Upper lobe of left lung (tissue), 6 donors: ENCODE data around the gene PREP. TPM values are rescaled to one million over a fixed set of nuclear protein-coding genes. Genes with fewer than 3 reads are reported as not detected.

Source experiments
- ATAC-seq, 2 donors: fragments of 200-7000 bp; cut with Tn5 transposase; one replicate each; pipeline ENCODE4 v1.9.1; 2022; ENCODE audit warnings: mild to moderate bottlenecking in 2 of 2, moderate library complexity in 2 of 2; ENCODE audit not compliant: low FRiP score in 2 of 2
- DNase-seq, 2 donors: peaks; one replicate each; pipeline ENCODE4 v3.0.0-alpha.2; 2019 to 2020
- H3K27ac ChIP-seq, 4 donors: fragments of 200-600 bp; sonication (generic); one replicate each; pipeline ENCODE4 v1.5.1; 2016 to 2019
- H3K27me3 ChIP-seq, 4 donors: fragments of 200-600 bp; sonication (generic); one replicate each; pipeline ENCODE4 v1.5.1; 2017 to 2019
- H3K36me3 ChIP-seq, 4 donors: fragments of 200-600 bp; sonication (generic); one replicate each; pipeline ENCODE4 v1.5.1; 2016 to 2019
- H3K4me1 ChIP-seq, 4 donors: fragments of 200-600 bp; sonication (generic); one replicate each; pipeline ENCODE4 v1.5.1; 2018 to 2019
- H3K4me3 ChIP-seq, 4 donors: fragments of 200-600 bp; sonication (generic); one replicate each; pipeline ENCODE4 v1.5.1; 2017 to 2019; ENCODE audit warnings: mild to moderate bottlenecking in 2 of 4, moderate library complexity in 1 of 4
- H3K9me3 ChIP-seq, 4 donors: fragments of 200-600 bp; sonication (generic); one replicate each; pipeline ENCODE4 v1.5.1; 2018 to 2019
- EP300 ChIP-seq, 4 donors: sonication (generic); formaldehyde crosslinking; IDR thresholded peaks; one replicate each; pipeline ENCODE4 v1.5.1; 2017; ENCODE audit warnings: antibody characterized with exemption in 4 of 4, control low read depth in 2 of 4
- POLR2A ChIP-seq, 4 donors: fragments of 450-650 bp; IDR thresholded peaks; one replicate each; pipeline ENCODE4 v1.5.1; 2016 to 2017; ENCODE audit warnings: antibody characterized with exemption in 4 of 4, mild to moderate bottlenecking in 2 of 4
- POLR2AphosphoS5 ChIP-seq, 2 donors: sonication (generic); formaldehyde crosslinking; IDR thresholded peaks; one replicate each; pipeline ENCODE4 v1.5.1; 2017; ENCODE audit warnings: antibody characterized with exemption in 2 of 2
- WGBS, 2 donors: methylation state at CpG; one replicate each; pipeline ENCODE4 v1.1.5; 2017 to 2018; 5-methylcytosine and 5-hydroxymethylcytosine counted together
- total RNA-seq, 6 donors: library from RNA; depleted of rRNA in 4 of 6; stranded (reverse); fragments of >200 nt in 4 of 6; gene quantifications; one replicate each; pipeline versions ENCODE4 v1.1.0 to v1.2.1, GENCODE V29; 2016 to 2021
- TF ChIP-seq, protein P1 (sequence below), 6 experiments: fragments of 450-650 bp in 4 of 6; fragments of 200-600 bp in 2 of 6; sonication (generic) in 2 of 6; IDR thresholded peaks; one replicate each; pipeline ENCODE4 v1.5.1; 2016 to 2019; ENCODE audit warnings: antibody characterized with exemption in 6 of 6
- donor health status: DM: no; HTN: no; CAD: no; lungs with moderate emphysema.
- donor health status: DM: no; HTN: yes; CAD: no; lungs with severe emphysema.

PREP gene
- total RNA-seq, 6 donors from 2014 or later, result 12.1 to 31.0 (median 28.9) TPM

DNA sequence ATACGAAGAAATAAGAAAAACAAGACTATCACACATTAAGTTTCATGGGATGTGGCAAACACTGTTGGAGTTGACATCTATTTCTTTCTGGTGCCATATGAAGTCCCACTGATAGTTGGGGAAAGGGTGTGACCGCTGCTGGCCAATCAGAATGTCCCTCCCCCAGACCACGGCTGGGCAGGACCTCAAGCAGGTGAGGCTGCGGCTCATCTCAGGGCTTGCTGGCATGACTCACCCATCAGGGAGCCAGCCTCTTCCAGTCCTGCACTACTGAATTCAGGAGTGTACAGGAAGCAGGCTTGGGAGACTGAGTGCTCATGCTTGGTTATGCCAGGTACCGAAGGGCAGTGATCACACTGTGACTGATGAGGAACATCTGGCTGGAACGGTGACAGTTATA lies 18.9 kb downstream of the PREP start:
- peaks cover 0 to 11% (median 2%) of the 10 kb centered on the region in 4 donors for H3K36me3 ChIP-seq
- H3K27me3 ChIP-seq, result no peaks in the 10 kb centered on the region
- 93 to 95% methylated on average over 6 of the region's 6 CpGs for WGBS, 2 donors
- ATAC-seq, result no peak
- H3K27ac ChIP-seq, result no peak overlapping the region
- H3K4me1 ChIP-seq, result peaks cover 0 to 16% (median 10%) of the 10 kb centered on the region in 4 donors
- H3K4me3 ChIP-seq, result no peak overlapping the region
- TF ChIP-seq POLR2AphosphoS5 (IDR thresholded peaks at IDR 0.05), result no peak
- no peak for TF ChIP-seq EP300 (IDR thresholded peaks at IDR 0.05)
- TF ChIP-seq, protein P1, sequence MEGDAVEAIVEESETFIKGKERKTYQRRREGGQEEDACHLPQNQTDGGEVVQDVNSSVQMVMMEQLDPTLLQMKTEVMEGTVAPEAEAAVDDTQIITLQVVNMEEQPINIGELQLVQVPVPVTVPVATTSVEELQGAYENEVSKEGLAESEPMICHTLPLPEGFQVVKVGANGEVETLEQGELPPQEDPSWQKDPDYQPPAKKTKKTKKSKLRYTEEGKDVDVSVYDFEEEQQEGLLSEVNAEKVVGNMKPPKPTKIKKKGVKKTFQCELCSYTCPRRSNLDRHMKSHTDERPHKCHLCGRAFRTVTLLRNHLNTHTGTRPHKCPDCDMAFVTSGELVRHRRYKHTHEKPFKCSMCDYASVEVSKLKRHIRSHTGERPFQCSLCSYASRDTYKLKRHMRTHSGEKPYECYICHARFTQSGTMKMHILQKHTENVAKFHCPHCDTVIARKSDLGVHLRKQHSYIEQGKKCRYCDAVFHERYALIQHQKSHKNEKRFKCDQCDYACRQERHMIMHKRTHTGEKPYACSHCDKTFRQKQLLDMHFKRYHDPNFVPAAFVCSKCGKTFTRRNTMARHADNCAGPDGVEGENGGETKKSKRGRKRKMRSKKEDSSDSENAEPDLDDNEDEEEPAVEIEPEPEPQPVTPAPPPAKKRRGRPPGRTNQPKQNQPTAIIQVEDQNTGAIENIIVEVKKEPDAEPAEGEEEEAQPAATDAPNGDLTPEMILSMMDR (IDR thresholded peaks at IDR 0.05), result no peak
- no peak for TF ChIP-seq POLR2A (IDR thresholded peaks at IDR 0.05)
- DNase-seq, result no peak
- no peaks in the 10 kb centered on the region for H3K9me3 ChIP-seq

DNA sequence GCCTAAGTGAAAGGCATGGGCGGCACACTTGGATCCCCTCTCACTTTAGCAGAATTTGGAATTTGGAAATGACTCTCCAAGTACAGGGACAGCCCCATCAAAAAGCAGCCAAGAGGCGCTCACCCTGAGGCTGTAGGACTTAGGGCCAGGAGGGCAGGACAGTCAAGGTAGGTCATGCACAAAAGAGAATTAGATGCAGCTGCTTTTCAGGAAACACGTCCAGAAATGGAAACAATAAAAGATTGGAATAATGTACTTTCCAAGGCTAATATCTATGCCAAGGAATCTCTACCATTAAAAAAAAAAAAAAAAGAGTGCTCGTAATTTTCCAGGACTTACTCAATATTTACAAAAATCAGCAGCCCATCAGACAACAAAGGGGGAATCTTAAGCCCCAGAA lies 19.9 kb downstream of the PREP start:
- no peak overlapping the region for H3K27ac ChIP-seq
- ATAC-seq (no peak), DNase-seq (no peak)
- H3K27me3 ChIP-seq, result no peaks in the 10 kb centered on the region
- TF ChIP-seq POLR2AphosphoS5 (IDR thresholded peaks at IDR 0.05) (no peak), EP300 (IDR thresholded peaks at IDR 0.05) (no peak), POLR2A (IDR thresholded peaks at IDR 0.05) (no peak)
- TF ChIP-seq, protein P1 (IDR thresholded peaks at IDR 0.05), result no peak
- H3K4me3 ChIP-seq, result no peak overlapping the region
- WGBS, 2 donors, result 81 to 83% methylated on average over 4 of the region's 4 CpGs
- peaks cover 0 to 10% (median 6%) of the 10 kb centered on the region in 4 donors for H3K4me1 ChIP-seq
- no peaks in the 10 kb centered on the region for H3K9me3 ChIP-seq
- peaks cover 0 to 11% (median 2%) of the 10 kb centered on the region in 4 donors for H3K36me3 ChIP-seq

GRCh38 chr6:105382496-105382895 lies 20.4 kb downstream of the PREP start:
- H3K36me3 ChIP-seq, result peaks cover 0 to 11% (median 2%) of the 10 kb centered on the region in 4 donors
- H3K27me3 ChIP-seq, result no peaks in the 10 kb centered on the region
- H3K4me3 ChIP-seq, result no peak overlapping the region
- no peak overlapping the region for H3K27ac ChIP-seq
- TF ChIP-seq POLR2A (IDR thresholded peaks at IDR 0.05), result no peak
- no peak for TF ChIP-seq EP300 (IDR thresholded peaks at IDR 0.05)
- TF ChIP-seq POLR2AphosphoS5 (IDR thresholded peaks at IDR 0.05), result no peak
- TF ChIP-seq, protein P1 (IDR thresholded peaks at IDR 0.05), result no peak
- H3K4me1 ChIP-seq, result peaks cover 0 to 10% (median 6%) of the 10 kb centered on the region in 4 donors
- DNase-seq, result no peak
- H3K9me3 ChIP-seq, result no peaks in the 10 kb centered on the region
- WGBS, 2 donors, result 43 to 69% methylated on average over 2 of the region's 2 CpGs
- ATAC-seq, result no peak

- WGBS, 2 donors, result 88 to 91% methylated on average over 2 of the region's 2 CpGs
- Histone ChIP-seq H3K27ac (no peak overlapping the region), H3K4me3 (no peak overlapping the region), H3K4me1 (peaks cover 0 to 10% (median 7%) of the 10 kb centered on the region in 4 donors), H3K36me3 (peaks cover 0 to 17% (median 4%) of the 10 kb centered on the region in 4 donors), H3K27me3 (no peaks in the 10 kb centered on the region), H3K9me3 (no peaks in the 10 kb centered on the region)
- no peak for DNase-seq
- no peak for ATAC-seq
- TF ChIP-seq, protein P1 (IDR thresholded peaks at IDR 0.05), result no peak
- TF ChIP-seq POLR2A (IDR thresholded peaks at IDR 0.05) (no peak), POLR2AphosphoS5 (IDR thresholded peaks at IDR 0.05) (no peak), EP300 (IDR thresholded peaks at IDR 0.05) (no peak)
These were observed 22.2 kb downstream of the PREP start for GRCh38 chr6:105380634-105381033.

GRCh38 chr6:105375797-105376196 lies 27.1 kb downstream of the PREP start:
- H3K27me3 ChIP-seq, result no peaks in the 10 kb centered on the region
- 88 to 93% methylated on average over 1 to 3 of the region's 3 CpGs for WGBS, 2 donors
- TF ChIP-seq, protein P1 (IDR thresholded peaks at IDR 0.05), result no peak
- TF ChIP-seq POLR2A (IDR thresholded peaks at IDR 0.05), result no peak
- TF ChIP-seq POLR2AphosphoS5 (IDR thresholded peaks at IDR 0.05), result no peak
- TF ChIP-seq EP300 (IDR thresholded peaks at IDR 0.05), result no peak
- H3K27ac ChIP-seq, result no peak overlapping the region
- ATAC-seq (no peak), DNase-seq (no peak)
- peaks cover 0 to 7% (median 3%) of the 10 kb centered on the region in 4 donors for H3K4me1 ChIP-seq
- no peaks in the 10 kb centered on the region for H3K9me3 ChIP-seq
- H3K36me3 ChIP-seq, result peaks cover 0 to 37% (median 14%) of the 10 kb centered on the region in 4 donors
- no peak overlapping the region for H3K4me3 ChIP-seq
